ENCODE results near the gene NT5C3B.

GRCh38 chr17:41865596-41865893 is 29.5 kb upstream of the NT5C3B start:
- no peak for TF ChIP-seq CTCF (conservative IDR thresholded peaks at IDR 0.05; ENCODE audit: low read depth, low read length)
- TF ChIP-seq EZH2 (IDR thresholded peaks at IDR 0.05; ENCODE audit: low read length, unreplicated experiment): no peak
